GM18861 (cell line): ENCODE data around the gene PARD6G.

Source experiments
- ATAC-seq: cut with Tn5 transposase; IDR thresholded peaks from one replicate; pipeline ENCODE4 v1.9.1; 2021; ENCODE audit not compliant: unreplicated experiment

The PARD6G gene

GRCh38 chr18:80147418-80148325 is 99.6 kb downstream of the PARD6G start:
- ATAC-seq, result peak; percentile 61

DNA sequence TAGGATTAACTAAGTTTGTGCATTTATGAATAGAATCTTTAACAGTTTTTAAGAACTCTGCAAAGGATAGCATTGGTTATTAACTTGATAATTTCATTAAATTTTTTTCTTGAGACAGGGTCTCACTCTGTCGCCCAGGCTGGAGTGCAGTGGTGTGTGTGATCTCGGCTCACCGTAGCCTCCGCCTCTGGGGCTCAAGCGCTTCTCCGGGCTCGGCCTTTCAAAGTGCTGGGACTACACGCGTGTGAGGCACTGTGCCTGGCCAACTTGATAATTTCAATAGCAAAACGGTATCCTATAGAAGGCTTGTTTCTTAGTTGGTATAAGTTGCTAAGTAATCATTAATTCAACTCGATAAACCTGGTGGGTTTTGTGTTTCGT is 100.3 kb downstream of the PARD6G start:
- peak; percentile 21 for ATAC-seq

DNA sequence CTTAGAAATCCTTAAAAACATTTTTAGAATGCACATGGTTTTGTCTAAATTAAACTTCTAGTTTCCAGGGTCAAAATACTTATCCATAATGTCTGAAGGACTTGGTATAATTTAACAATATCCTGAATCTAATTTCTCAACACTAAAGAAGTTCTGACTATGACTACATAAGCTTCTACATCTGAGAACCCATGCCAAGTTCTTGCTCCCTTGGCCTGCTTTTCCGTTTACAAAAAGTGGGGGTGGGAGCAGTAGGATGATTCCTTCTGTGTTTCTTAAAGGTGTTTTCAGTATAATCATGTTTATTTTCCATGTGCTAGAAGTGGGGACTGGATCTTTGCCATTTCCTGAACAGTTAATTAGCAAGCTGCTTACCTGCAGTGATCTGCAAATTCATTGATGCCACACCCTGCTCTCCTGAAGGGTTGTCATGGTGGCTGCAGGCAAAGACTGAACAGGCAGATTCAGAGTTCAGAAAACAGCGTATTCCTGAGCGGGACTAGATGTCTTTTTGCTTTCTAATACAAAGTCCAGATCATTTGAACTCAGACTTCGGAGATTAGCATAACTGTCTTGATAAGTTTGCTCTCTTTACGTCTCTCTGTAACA is 102.0 kb downstream of the PARD6G start:
- no peak for ATAC-seq

- ATAC-seq, result no peak
These were observed 103.4 kb downstream of the PARD6G start for GRCh38 chr18:80143881-80144280.

DNA sequence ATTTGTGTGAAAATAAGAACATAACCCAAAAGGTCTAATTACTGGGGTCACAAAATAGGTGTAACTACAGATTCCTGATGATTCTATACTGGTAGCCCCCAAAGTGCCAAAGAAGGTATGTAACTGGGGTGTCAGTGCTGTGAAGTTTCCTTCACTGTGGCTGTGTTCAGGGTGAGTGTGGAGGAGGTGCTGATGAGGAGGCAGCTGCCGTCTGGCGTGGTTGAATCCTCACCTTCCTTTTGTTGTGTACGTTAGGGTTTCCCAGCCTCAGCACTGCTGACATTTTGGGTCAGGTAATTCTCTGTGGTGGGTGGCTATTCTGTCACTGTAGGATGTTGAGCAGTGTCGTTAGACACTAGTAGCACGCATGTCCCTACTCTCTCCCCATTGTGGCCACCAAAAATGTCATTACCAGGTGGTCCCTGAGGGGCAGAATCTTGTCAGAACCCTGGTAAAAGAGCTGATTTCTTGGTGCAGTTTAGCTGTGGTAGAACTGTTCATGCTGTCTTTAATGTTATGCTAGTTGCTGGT is 106.8 kb downstream of the PARD6G start:
- ATAC-seq, result no peak

- no peak for ATAC-seq
These were observed 109.3 kb downstream of the PARD6G start for GRCh38 chr18:80137976-80138375.

- no peak for ATAC-seq
These were observed 110.2 kb downstream of the PARD6G start for GRCh38 chr18:80137137-80137536.

- ATAC-seq, result no peak
These were observed 110.6 kb downstream of the PARD6G start for GRCh38 chr18:80136679-80137078.

- ATAC-seq, result no peak
These were observed 112.2 kb downstream of the PARD6G start for GRCh38 chr18:80135136-80135535.

DNA sequence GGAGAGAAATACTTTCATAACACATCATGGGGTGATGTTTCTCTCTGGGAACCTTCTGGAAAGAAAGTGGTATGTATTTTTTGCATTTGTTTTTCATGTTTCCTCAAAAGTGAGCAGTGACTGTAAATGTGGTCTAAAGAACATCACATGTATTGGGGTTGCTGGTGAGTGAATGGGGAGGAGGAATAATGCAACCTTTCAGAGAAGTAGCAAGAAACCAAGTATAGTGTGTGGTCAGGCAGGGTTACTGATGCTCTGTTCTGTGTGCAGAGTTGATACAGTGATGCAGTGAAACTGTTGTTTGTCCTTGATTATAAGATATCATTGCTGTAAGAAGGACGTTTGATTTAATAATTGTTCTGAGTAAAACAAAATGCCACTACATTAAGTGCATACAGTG is 114.2 kb downstream of the PARD6G start:
- ATAC-seq, result no peak

DNA sequence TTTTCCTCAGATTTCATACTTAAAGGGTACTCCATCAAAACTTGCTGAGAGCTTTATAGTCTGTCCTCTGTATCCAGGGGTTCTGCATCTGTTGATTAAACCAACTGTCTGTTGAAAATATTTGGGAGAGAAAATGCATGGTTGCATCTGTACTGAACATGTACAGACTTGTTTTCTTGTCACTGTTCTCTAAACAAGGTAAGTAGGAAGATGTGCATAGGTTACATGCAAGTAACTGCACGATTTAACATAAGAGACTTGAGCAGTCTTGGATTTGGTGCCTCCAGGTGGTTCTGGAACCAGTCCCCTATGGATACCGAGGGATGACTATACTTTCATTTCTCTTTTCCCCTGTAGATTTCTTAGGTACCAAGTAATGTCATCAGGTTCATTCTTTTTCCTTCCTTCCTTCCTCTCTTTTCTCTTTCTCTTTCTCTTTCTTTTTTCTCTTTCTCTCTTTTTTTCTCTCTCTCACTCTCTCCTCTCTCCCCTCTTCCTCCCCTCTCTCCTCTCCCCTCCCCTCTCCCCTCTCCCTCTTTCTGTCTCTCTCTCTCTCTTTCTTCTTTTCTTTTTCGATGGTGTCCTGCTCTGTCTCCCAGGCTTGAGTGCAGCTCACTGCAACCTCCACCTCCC is 115.0 kb downstream of the PARD6G start:
- no peak for ATAC-seq

DNA sequence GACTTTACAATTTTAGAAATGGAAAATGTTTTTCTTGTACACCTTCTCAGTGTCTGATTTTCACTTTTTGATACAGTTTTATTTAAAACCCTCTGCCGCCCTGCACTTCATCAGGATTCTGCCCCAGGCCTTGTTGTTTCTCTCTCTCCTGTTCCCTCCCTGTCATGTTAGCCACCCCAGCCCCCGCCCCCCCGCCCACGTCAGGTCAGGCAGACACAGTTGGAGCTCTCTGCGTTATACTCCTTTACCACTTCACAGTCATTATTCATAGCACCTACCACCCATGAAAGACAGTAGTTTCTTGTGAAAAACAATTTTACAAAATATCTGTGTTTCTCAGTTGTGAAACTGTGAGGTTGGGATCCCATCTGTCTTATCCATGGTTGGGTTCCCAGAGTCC is 116.8 kb downstream of the PARD6G start:
- no peak for ATAC-seq

- ATAC-seq, result no peak
These were observed 117.5 kb downstream of the PARD6G start for GRCh38 chr18:80129672-80130367.

GRCh38 chr18:80127635-80128034 is 119.7 kb downstream of the PARD6G start:
- ATAC-seq, result no peak

DNA sequence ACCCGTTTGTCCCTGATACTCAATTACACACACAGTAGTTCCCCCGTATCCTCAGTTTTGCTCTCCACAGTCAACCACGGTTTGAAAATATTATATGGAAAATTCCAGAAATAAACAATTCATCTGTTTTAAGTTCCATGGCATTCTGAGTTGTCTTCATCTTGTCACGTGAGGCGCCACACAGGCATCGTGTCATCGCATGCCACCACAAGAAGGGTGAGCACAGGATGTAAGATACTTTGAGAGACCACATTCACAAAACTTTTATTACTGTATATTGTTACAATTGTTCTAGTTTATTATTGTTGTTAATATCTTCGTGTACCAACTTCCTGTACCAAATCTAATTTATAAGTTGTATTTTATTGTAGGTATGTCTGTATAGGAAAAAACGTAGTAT is 120.5 kb downstream of the PARD6G start:
- no peak for ATAC-seq

- no peak for ATAC-seq
These were observed 123.2 kb downstream of the PARD6G start for GRCh38 chr18:80124131-80124530.

DNA sequence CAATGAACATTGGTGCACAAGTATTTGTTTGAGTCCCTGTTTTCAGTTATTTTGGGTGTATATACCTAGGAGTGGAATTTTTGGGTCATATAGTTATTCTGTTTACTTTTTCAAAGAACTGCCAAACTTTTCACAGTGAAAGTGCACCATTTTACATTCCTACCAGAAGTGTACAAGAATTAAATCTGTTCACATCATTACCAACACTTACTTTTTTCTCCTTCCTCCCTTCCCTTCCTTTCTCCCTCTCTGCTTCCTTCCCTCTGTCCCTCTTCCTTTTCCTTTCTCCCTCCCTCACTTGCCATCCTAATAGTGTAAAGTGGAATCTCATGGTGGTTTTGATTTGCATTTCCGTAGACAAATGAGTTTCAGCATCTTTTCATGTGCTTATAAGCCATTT is 126.4 kb downstream of the PARD6G start:
- no peak for ATAC-seq

DNA sequence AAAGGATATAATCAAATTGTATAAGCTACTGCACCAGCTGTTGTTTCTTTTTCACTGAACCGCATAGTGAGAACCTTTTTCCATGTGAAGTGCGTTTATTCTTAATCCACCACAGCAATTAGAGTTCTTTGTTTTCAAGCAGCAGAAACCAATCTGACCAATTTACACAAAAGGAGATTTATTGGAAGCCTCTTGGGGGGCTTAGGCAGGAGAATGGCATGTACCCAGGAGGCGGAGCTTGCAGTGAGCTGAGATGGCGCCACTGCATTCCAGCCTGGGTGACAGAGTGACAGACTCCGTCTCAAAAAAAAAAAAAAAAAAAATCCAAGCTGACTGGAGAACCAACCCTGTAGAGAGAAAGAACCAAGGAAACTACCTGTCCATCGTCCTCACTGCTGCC is 128.2 kb downstream of the PARD6G start:
- no peak for ATAC-seq

DNA sequence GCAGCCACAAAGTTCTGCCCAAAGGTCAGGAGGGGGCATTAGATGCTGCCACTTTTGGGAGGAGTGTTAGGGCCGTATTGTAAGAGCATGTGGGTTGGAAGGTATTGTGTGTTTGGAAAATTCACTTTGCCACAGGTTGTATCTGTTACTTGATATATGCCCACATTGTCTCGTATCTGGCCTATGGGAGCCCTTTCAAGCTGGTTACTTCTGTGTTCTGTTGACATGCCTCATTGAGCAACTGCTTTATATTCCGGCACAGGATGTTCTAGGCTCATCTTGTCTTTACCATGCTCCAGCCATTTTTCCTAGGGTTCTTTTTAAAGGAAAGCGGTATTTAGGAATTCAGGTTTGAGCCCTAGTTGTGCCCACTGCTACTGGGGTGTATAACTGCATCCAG is 132.3 kb downstream of the PARD6G start:
- no peak for ATAC-seq

DNA sequence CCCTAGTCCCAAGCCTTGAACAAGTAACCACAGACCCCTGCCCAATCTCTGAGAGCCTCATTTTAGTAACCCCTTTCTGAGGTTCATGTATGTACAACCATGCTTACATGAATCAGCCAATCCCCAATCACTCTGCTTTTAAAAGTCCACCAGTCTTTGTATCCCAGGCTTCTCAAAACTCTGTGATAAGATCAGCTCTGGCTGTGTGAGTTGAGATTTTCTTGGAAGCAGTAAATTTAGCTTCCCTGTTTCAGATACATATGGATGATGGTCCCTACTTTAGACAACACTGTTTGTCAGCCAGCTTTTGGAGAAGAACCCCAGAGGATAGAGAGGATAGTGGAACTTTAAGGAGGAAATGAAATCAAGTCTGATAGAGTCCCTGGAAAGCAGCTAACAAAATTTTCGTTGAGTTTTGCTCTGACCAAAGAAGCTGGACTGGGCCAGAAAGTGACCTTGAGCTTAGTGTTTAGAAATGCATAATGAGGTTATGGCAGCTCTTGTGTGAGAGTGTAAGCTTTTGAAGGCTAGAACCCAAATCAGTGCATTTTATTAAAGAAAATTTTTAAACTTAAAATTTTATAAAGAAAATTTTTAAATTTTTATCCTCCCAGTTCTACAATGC is 134.6 kb downstream of the PARD6G start:
- ATAC-seq, result no peak

DNA sequence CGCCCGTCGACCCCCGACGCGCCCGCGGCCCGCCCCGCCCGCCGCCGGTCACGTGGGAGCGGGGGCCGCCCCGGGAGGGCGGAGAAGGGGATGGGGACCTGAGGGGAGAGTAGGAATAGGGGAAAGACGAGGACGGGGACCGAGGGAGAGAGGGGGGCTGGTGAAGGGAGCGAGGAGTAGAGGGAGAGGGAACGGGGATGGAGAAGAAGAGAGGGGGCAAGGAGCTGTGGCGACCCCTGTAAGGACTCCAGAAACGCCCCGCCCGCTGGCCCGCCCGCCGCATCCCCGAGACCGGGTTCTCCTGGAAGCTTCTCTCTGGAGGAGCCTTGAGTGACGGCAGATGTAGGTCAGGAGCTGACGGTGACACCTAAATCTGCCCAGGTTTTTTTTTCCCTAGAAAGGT is 137.6 kb downstream of the PARD6G start:
- no peak for ATAC-seq
